K562 (cell line): Measurements from ENCODE around the gene SASH3. TPM values are rescaled to one million over a fixed set of nuclear protein-coding genes. Genes with fewer than 3 reads are reported as not detected.

Experiments
- ATAC-seq: fragments of 200-7000 bp; cut with Tn5 transposase; 3 replicates; pipeline ENCODE4 v1.9.1; 2020; ENCODE audit warnings: moderate library complexity
- BruUV-seq: library from RNA; stranded (reverse); fragments of 400-500 nt; replicated peaks from 2 replicates; lab custom pipeline; 2021; lab: Mats Ljungman, UMichigan
- CTCF ChIA-PET: fragments of 300-600 bp; formaldehyde crosslinking; extraction: SDS; loops from one replicate; lab custom pipeline; 2021; ENCODE audit warnings: low intra/inter-chr PET ratio; lab: Yijun Ruan, JAX
- POLR2A ChIA-PET: fragments of 300-600, 350-650 bp; sonication (Branson Sonifier 250); formaldehyde crosslinking; extraction: SDS; loops from one replicate; lab custom pipeline; 2021; ENCODE audit warnings: antibody characterized with exemption, inconsistent platforms; lab: Yijun Ruan, JAX
- DNase-seq, 4 experiments: peaks; one replicate each; pipeline versions ENCODE4 v3.0.0 to v3.0.0-alpha.2; 2011 to 2018; ENCODE audit warnings: low spot score in 3 of 4, mixed read lengths in 3 of 4; ENCODE audit errors: extremely low read depth in 1 of 4
- FAIRE-seq: peaks from 2 replicates; lab custom pipeline; 2011; peaks lifted over from hg19 to GRCh38; lab: Jason Lieb, UNC
- H2AFZ ChIP-seq: 2 replicates; pipeline ENCODE4 v1.6.0; 2011; ENCODE audit warnings: low read depth, low read length, control low read depth, inconsistent platforms
- H3K27ac ChIP-seq: fragments of 200-600 bp; 3 replicates; pipeline ENCODE4 v1.8.0; 2011; ENCODE audit warnings: low read depth, mild to moderate bottlenecking, control low read depth, inconsistent platforms, low read length, moderate library complexity, mixed read lengths; ENCODE audit errors: extremely low read depth
- H3K27me3 ChIP-seq, 2 experiments: fragments of 300-600 bp in 1 of 2; 2 replicates in 1 of 2; 3 replicates in 1 of 2; pipeline versions ENCODE4 v1.6.0 to v1.8.0; 2011; ENCODE audit warnings: inconsistent platforms in 2 of 2, low read length in 2 of 2, mild to moderate bottlenecking in 1 of 2, mixed read lengths in 1 of 2, moderate library complexity in 1 of 2; ENCODE audit not compliant: control insufficient read depth in 2 of 2, insufficient read depth in 2 of 2
- H3K36me3 ChIP-seq: fragments of 300-600 bp; 3 replicates; pipeline ENCODE4 v1.8.0; 2011; ENCODE audit warnings: mild to moderate bottlenecking, low read length, inconsistent platforms; ENCODE audit not compliant: control insufficient read depth, insufficient read depth
- H3K4me1 ChIP-seq, 2 experiments: fragments of 200-600 bp in 1 of 2; replicated peaks in 1 of 2; 2 replicates in 1 of 2; 3 replicates in 1 of 2; pipeline versions ENCODE4 v1.5.1 to v1.8.0; 2011; ENCODE audit warnings: inconsistent platforms in 2 of 2, low read length in 2 of 2, mild to moderate bottlenecking in 1 of 2, mixed read lengths in 1 of 2, moderate library complexity in 1 of 2; ENCODE audit not compliant: control insufficient read depth in 2 of 2, insufficient read depth in 2 of 2
- H3K4me2 ChIP-seq: 2 replicates; pipeline ENCODE4 v1.6.1; 2011; ENCODE audit warnings: low read length, control low read depth, inconsistent platforms, mixed read lengths; ENCODE audit not compliant: insufficient read depth
- H3K4me3 ChIP-seq: fragments of 200-600 bp; sonication (generic), shearing (Covaris generic); 2 replicates; pipeline ENCODE4 v1.5.1; 2016; ENCODE audit warnings: control low read depth, inconsistent platforms
- H3K79me2 ChIP-seq: fragments of 200-600 bp; 3 replicates; pipeline ENCODE4 v1.8.0; 2011; ENCODE audit warnings: low read length, inconsistent platforms; ENCODE audit not compliant: control insufficient read depth, insufficient read depth
- H3K9ac ChIP-seq, 2 experiments: 2 replicates each; pipeline versions ENCODE4 v1.6.0 to v1.6.1; 2011; ENCODE audit warnings: low read depth in 2 of 2, low read length in 2 of 2, control low read depth in 1 of 2, inconsistent platforms in 1 of 2, mild to moderate bottlenecking in 1 of 2, mixed read lengths in 1 of 2; ENCODE audit not compliant: insufficient read depth in 1 of 2
- H3K9me1 ChIP-seq: one replicate; pipeline ENCODE4 v1.6.0; 2011; ENCODE audit warnings: inconsistent platforms, mild to moderate bottlenecking, low read length, moderate library complexity; ENCODE audit not compliant: control insufficient read depth, insufficient read depth
- H3K9me3 ChIP-seq: replicated peaks from 2 replicates; pipeline ENCODE4 v1.5.1; 2011; ENCODE audit warnings: low read depth, low read length, inconsistent platforms; ENCODE audit not compliant: control insufficient read depth, insufficient read depth
- H4K20me1 ChIP-seq: replicated peaks from 2 replicates; pipeline ENCODE4 v1.6.1; 2011; ENCODE audit warnings: low read length, inconsistent platforms, mixed read lengths; ENCODE audit not compliant: control insufficient read depth, insufficient read depth
- ETV5 ChIP-seq: sonication (generic); formaldehyde crosslinking; IDR thresholded peaks from 2 replicates; pipeline ENCODE4 v1.4.0; 2020; ENCODE audit warnings: low read depth, mild to moderate bottlenecking, missing genetic modification reagents
- LARP7 ChIP-seq: fragments of 450-650 bp; IDR thresholded peaks from 2 replicates; pipeline ENCODE4 v1.6.1; 2016
- RNF2 ChIP-seq: sonication (generic); IDR thresholded peaks from 2 replicates; pipeline ENCODE4 v1.6.1; 2016
- RUNX1 ChIP-seq: sonication (generic); IDR thresholded peaks from 2 replicates; pipeline ENCODE4 v1.6.1; 2016; ENCODE audit warnings: antibody characterized with exemption, low read depth
- ZNF668 ChIP-seq: fragments of 250-450 bp; sonication (Bioruptor Pico); IDR thresholded peaks from 2 replicates; pipeline ENCODE4 v1.8.0; 2022; ENCODE audit warnings: mild to moderate bottlenecking, inconsistent platforms
- WGBS: fragments of 100-300 bp; shearing (Covaris generic); methylation state at CpG from one replicate; pipeline ENCODE4 v1.1.6; 2016; ENCODE audit warnings: low coverage, mixed read lengths; ENCODE audit not compliant: insufficient coverage; ENCODE audit errors: missing lambda C conversion rate; 5-methylcytosine and 5-hydroxymethylcytosine counted together
- in situ Hi-C: fragments of 300-500 bp; cut with MboI; formaldehyde crosslinking; loops from 4 replicates; pipeline ENCODE4 v1.15.0; 2018; ENCODE audit warnings: inconsistent platforms, mixed read lengths
- intact Hi-C: fragments of 100-400 bp; cut with micrococcal nuclease; formaldehyde crosslinking; loops from 2 replicates; pipeline ENCODE4 v1.14.2; 2022
- polyA plus RNA-seq, 8 experiments: library from polyadenylated mRNA; depleted of rRNA in 4 of 8; stranded (reverse) in 5 of 8; unstranded in 3 of 8; fragments of >200 nt; fragmentation: Nextera tagmentation in 2 of 8; fragmentation: Illumina TruSeq in 1 of 8; extraction: Ambion mirVana in 2 of 8; extraction: Trizol in 1 of 8; gene quantifications; 2 replicates each; pipeline versions ENCODE4 v1.2.1 to v1.2.3, GENCODE V29; 2011 to 2014; ENCODE audit warnings: inconsistent platforms in 1 of 8, missing spikeins in 1 of 8
- total RNA-seq, 7 experiments: library from RNA; depleted of rRNA in 6 of 7; stranded (reverse); fragments of >200 nt in 6 of 7; fragmentation: Illumina TruSeq in 2 of 7; extraction: Trizol in 2 of 7; gene quantifications; 2 replicates each; pipeline versions ENCODE4 v1.2.1 to v1.2.3, GENCODE V29; 2011 to 2021; ENCODE audit warnings: low replicate concordance in 1 of 7
- TF ChIP-seq, protein P1 (sequence below): fragments of 250-450 bp; sonication (Bioruptor Pico); IDR thresholded peaks from 2 replicates; pipeline ENCODE4 v1.5.0; 2022; ENCODE audit warnings: mild to moderate bottlenecking

SASH3 gene
- total and polyA plus RNA-seq, 9 of the 15 experiments (the other 6 are each of a cell fraction or from before 2014, with no cell fraction given), result 0.03 to 0.72 (median 0.08) TPM

DNA sequence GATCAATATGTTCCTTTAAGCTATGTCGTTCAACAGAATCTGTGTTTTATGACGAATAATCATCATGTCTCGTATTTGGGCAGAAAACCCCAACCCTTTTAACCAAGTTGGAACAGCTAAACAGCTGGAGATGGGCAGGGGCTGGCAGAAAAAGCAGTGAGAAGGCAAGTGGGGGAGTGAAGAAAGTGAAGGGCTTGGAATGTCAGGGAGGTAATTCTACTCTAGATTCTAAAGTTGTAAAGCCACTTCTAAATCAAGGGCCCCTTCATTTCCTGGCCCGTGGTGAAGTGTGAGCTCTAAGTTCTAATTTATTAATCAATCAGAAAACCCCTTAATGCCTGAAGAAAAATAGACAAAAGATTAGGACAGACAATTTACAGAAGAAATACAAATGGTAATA lies 20.4 kb downstream of the SASH3 start (continued):
- TF ChIP-seq, protein P1, sequence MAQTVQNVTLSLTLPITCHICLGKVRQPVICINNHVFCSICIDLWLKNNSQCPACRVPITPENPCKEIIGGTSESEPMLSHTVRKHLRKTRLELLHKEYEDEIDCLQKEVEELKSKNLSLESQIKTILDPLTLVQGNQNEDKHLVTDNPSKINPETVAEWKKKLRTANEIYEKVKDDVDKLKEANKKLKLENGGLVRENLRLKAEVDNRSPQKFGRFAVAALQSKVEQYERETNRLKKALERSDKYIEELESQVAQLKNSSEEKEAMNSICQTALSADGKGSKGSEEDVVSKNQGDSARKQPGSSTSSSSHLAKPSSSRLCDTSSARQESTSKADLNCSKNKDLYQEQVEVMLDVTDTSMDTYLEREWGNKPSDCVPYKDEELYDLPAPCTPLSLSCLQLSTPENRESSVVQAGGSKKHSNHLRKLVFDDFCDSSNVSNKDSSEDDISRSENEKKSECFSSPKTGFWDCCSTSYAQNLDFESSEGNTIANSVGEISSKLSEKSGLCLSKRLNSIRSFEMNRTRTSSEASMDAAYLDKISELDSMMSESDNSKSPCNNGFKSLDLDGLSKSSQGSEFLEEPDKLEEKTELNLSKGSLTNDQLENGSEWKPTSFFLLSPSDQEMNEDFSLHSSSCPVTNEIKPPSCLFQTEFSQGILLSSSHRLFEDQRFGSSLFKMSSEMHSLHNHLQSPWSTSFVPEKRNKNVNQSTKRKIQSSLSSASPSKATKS, result no peak

GRCh38 chrX:129802863-129803262 lies 23.1 kb downstream of the SASH3 start:
- no TSS peak for BruUV-seq
- H3K9ac ChIP-seq, result no peak overlapping the region
- in situ Hi-C loops, result no loop called here
- no peaks in the 10 kb centered on the region for H3K9me3 ChIP-seq
- H3K4me3 ChIP-seq, result no peak overlapping the region
- CTCF ChIA-PET, result no interaction called here
- no peak for DNase-seq
- H3K79me2 ChIP-seq, result no peaks in the 10 kb centered on the region
- TF ChIP-seq ZNF668 (CRISPR knock-in tag) (no peak), RUNX1 (no peak), ETV5 (CRISPR knock-in tag) (no peak), LARP7 (no peak), RNF2 (no peak)
- TF ChIP-seq, all 486 proteins: peak for 0
- H3K27ac ChIP-seq, result no peak overlapping the region
- H3K9me1 ChIP-seq, result peaks cover 2% of the 10 kb centered on the region
- no peaks in the 10 kb centered on the region for H4K20me1 ChIP-seq
- intact Hi-C loops, result no loop called here
- H3K36me3 ChIP-seq, result peaks cover 26% of the 10 kb centered on the region; the same call in 1 of the 3 replicates
- no peak for FAIRE-seq
- no peaks in the 10 kb centered on the region for H3K4me1 ChIP-seq
- H3K27me3 ChIP-seq, result no peaks in the 10 kb centered on the region
- no peak for ATAC-seq
- no peak overlapping the region for H3K4me2 ChIP-seq
- H2AFZ ChIP-seq, result no peak overlapping the region
- WGBS, result 25% methylated on average over 1 of the region's 1 CpG
- POLR2A ChIA-PET, result no interaction called here
